ENCODE measurements around the gene EIF4G3. TPM values are rescaled to one million over a fixed set of nuclear protein-coding genes. Genes with fewer than 3 reads are reported as not detected.

EIF4G3 gene
- total and polyA plus RNA-seq, 9 of the 15 experiments (the other 6 are each of a cell fraction or from before 2014, with no cell fraction given): 6.7 to 40.5 (median 32.1) TPM

DNA sequence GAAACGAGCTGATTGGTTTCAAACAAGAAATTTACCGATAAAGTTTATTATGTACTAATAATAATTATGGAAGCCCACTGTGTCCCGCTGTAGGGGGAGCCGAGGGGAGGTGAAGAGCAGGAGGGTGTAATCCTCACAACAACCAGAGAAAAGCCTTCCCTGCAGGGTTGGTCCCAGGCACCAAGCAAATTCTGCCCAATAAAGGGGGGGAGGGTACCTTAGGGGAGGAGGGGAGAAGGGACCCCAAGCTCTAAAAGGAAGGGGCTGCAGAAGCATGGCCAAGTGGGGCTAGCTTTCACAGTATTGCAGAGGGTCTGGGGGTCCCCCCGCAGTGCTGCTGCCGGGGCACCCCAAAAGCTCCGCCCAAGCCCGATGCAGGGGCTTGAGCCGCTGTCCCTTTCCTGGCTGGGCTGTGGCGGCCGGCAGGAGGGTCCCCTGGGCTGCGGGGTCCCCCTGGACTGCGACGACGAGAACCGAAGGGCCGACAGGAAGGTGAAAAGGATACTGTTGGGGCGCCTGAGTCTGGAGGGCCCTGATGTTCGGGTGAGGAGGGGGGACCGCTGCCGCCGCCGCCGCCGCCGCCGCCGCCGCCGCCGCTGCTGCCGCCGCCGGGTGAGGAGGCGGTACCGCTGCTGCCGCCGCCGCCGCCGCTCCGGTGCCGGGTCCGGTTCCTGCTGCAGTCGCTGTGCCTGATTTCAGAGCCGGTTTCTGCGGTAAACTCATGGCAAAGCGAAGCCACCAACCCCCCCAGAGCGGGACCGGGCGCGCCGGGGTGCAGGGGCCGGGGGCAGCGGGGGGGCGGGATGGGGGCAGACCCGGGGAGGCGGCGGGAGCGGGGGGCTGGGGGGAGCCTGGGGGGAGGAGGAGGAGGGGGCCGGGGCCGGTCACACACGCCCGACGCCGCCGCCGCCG, 771 bp downstream of the EIF4G3 start:
- Histone ChIP-seq H4K20me1 (replicated peaks; ENCODE audit: control insufficient read depth, insufficient read depth, low read length) (peaks cover 12% of the 10 kb centered on the region), H3K9me1 (ENCODE audit: control insufficient read depth, insufficient read depth, low read length) (no peaks in the 10 kb centered on the region), H3K4me2 (ENCODE audit: insufficient read depth, low read length) (peak overlapping the region; percentile 83), H3K9ac (ENCODE audit: insufficient read depth in 1 of 2, low read depth in 2 of 2, low read length in 2 of 2) (peak overlapping the region; percentile 69 to 97), H3K9me3 (replicated peaks; ENCODE audit: control insufficient read depth, insufficient read depth, low read depth, low read length) (no peaks in the 10 kb centered on the region), H3K79me2 (ENCODE audit: control insufficient read depth, insufficient read depth, low read length) (peaks cover 40% of the 10 kb centered on the region), H3K4me3 (peak overlapping the region; percentile 88), H3K27me3 (ENCODE audit: control insufficient read depth in 2 of 2, insufficient read depth in 2 of 2, low read length in 2 of 2) (no peaks in the 10 kb centered on the region), H2AFZ (ENCODE audit: low read depth, low read length) (peak overlapping the region; percentile 73), H3K36me3 (ENCODE audit: control insufficient read depth, insufficient read depth, low read length) (peaks cover 14% of the 10 kb centered on the region; the same call in 1 of the 3 replicates), H3K4me1 (replicated peaks in 1 of 2; ENCODE audit: control insufficient read depth in 2 of 2, insufficient read depth in 2 of 2, low read length in 2 of 2) (peaks cover 16 to 20% of the 10 kb centered on the region in 2 experiments; a peak in 4 of 5 replicates), H3K27ac (ENCODE audit: extremely low read depth, low read depth, low read length) (peak overlapping the region; percentile 72)
- FAIRE-seq (no peak), ATAC-seq (peak; percentile 42), DNase-seq (ENCODE audit: extremely low read depth in 1 of 4, low spot score in 3 of 4) (peak; percentile 47 to 88 (median 73))
- intact Hi-C loops (cut with micrococcal nuclease): loop anchor here (5.0 kb wide), 1 partner anchor 389 kb away; the partner anchor contains the start of gene HP1BP3
- 0% methylated on average over 29 of the region's 69 CpGs for WGBS (ENCODE audit: insufficient coverage, low coverage, missing lambda C conversion rate)
- CTCF ChIA-PET (ENCODE audit: low intra/inter-chr PET ratio): no interaction called here
- in situ Hi-C loops (cut with MboI): no loop called here
- POLR2A ChIA-PET: interaction anchor here (0.6 to 2.2 kb wide), 7 partner anchors 8 to 656 kb away, joined by 3 to 7 read pairs (median 3); no protein-coding TSS in a partner anchor
- BruUV-seq (replicated peaks): no TSS peak
- TF ChIP-seq ARID1B (IDR thresholded peaks at IDR 0.05): 0 out of 2 replicates have a peak, but pooled peaks have one; percentile 8
- 0 out of 2 replicates have a peak, but pooled peaks have one; percentile 10 for TF ChIP-seq LCOR (CRISPR knock-in tag; IDR thresholded peaks at IDR 0.05)
- TF ChIP-seq PHB (CRISPR knock-in tag; IDR thresholded peaks at IDR 0.05): no peak
- peak; percentile 75; the same call in 1 of the 2 replicates for TF ChIP-seq CBX1 (IDR thresholded peaks at IDR 0.05; ENCODE audit: low read depth)
- no peak for TF ChIP-seq RNF219 (CRISPR knock-in tag; IDR thresholded peaks at IDR 0.05)
- peak; percentile 57 to 60; a peak in 3 of 4 replicates for TF ChIP-seq MAZ (CRISPR knock-in tag; conservative IDR thresholded peaks at IDR 0.05 in 1 of 2, IDR thresholded peaks at IDR 0.05 in 1 of 2)
- TF ChIP-seq, protein P1, sequence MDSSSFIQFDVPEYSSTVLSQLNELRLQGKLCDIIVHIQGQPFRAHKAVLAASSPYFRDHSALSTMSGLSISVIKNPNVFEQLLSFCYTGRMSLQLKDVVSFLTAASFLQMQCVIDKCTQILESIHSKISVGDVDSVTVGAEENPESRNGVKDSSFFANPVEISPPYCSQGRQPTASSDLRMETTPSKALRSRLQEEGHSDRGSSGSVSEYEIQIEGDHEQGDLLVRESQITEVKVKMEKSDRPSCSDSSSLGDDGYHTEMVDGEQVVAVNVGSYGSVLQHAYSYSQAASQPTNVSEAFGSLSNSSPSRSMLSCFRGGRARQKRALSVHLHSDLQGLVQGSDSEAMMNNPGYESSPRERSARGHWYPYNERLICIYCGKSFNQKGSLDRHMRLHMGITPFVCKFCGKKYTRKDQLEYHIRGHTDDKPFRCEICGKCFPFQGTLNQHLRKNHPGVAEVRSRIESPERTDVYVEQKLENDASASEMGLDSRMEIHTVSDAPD (CRISPR knock-in tag; IDR thresholded peaks at IDR 0.05): no peak
- TF ChIP-seq MAFG (tag; conservative IDR thresholded peaks at IDR 0.05): no peak
- TF ChIP-seq SMAD4 (CRISPR knock-in tag; conservative IDR thresholded peaks at IDR 0.05): peak; percentile 12; the same call in 1 of the 2 replicates
- 0 out of 2 replicates have a peak, but pooled peaks have one; percentile 2 for TF ChIP-seq NBN (IDR thresholded peaks at IDR 0.05; ENCODE audit: low read depth)
- TF ChIP-seq, protein P2, sequence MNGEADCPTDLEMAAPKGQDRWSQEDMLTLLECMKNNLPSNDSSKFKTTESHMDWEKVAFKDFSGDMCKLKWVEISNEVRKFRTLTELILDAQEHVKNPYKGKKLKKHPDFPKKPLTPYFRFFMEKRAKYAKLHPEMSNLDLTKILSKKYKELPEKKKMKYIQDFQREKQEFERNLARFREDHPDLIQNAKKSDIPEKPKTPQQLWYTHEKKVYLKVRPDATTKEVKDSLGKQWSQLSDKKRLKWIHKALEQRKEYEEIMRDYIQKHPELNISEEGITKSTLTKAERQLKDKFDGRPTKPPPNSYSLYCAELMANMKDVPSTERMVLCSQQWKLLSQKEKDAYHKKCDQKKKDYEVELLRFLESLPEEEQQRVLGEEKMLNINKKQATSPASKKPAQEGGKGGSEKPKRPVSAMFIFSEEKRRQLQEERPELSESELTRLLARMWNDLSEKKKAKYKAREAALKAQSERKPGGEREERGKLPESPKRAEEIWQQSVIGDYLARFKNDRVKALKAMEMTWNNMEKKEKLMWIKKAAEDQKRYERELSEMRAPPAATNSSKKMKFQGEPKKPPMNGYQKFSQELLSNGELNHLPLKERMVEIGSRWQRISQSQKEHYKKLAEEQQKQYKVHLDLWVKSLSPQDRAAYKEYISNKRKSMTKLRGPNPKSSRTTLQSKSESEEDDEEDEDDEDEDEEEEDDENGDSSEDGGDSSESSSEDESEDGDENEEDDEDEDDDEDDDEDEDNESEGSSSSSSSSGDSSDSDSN (IDR thresholded peaks at IDR 0.05; ENCODE audit: borderline replicate concordance in 1 of 2, low read depth in 2 of 2, low read length in 2 of 2): peak in 1 of 2 experiments; percentile 6; a peak in 2 of 4 replicates

All from K562 (cell line).